PFSK-1 (cell line): ENCODE results near the gene FNIP2.

Experiments used
- POLR2AphosphoS5 ChIP-seq: IDR thresholded peaks from 2 replicates; pipeline ENCODE4 v1.6.1; 2012; ENCODE audit warnings: low read depth, mild to moderate bottlenecking, control low read depth, low read length, moderate library complexity
- REST ChIP-seq, 2 experiments: IDR thresholded peaks; 2 replicates each; pipeline versions ENCODE4 v1.6.1 to v1.8.0; 2011 to 2012; ENCODE audit warnings: low read depth in 2 of 2, low read length in 2 of 2, control low read depth in 1 of 2, inconsistent platforms in 1 of 2, mild to moderate bottlenecking in 1 of 2, moderate library complexity in 1 of 2; ENCODE audit not compliant: insufficient read depth in 1 of 2
- SIN3A ChIP-seq: IDR thresholded peaks from 2 replicates; pipeline ENCODE4 v1.6.1; 2012; ENCODE audit warnings: mild to moderate bottlenecking, low read length, moderate library complexity, borderline replicate concordance; ENCODE audit not compliant: insufficient read depth

- TF ChIP-seq REST (IDR thresholded peaks at IDR 0.05; ENCODE audit: insufficient read depth in 1 of 2, low read depth in 2 of 2, low read length in 2 of 2) (no peak), SIN3A (no peak), POLR2AphosphoS5 (no peak)
These were observed 8.0 kb upstream of the FNIP2 start for GRCh38 chr4:158760866-158761265.
